ENCODE data around the gene VIT.

- TF ChIP-seq CTCF (conservative IDR thresholded peaks at IDR 0.05 in 1 of 2, IDR thresholded peaks at IDR 0.05 in 1 of 2; ENCODE audit: low read depth in 1 of 2, low read length in 2 of 2) (no peak), EZH2 (IDR thresholded peaks at IDR 0.05; ENCODE audit: low read length, missing control alignments) (no peak)
Observed at GRCh38 chr2:36811071-36811470, 114.6 kb downstream of the VIT start.
